ENCODE measurements around the gene ZBED2.

DNA sequence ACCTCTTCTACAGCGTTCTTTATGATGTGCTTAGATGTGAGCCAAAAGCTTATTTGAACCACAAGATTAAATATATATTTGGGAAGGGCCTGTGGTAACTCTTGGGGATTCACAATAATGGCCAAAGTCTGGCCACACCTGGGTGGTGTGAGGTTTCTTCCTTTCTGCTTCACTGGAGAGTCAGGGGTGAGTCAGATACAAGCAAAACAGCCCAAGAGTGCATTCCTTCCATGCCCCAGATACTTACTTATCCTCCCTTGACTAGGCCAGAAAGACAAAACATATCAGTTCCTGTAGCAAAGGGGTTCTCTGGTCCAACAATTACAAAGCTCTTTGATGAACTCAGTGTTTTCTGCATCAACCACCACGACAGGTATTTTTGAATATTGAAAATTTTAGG is 941 bp downstream of the ZBED2 start:
- TF ChIP-seq NFIC (IDR thresholded peaks at IDR 0.05; ENCODE audit: borderline replicate concordance) (peak; percentile 71), EP300 (IDR thresholded peaks at IDR 0.05; ENCODE audit: borderline replicate concordance in 1 of 2, low read depth in 1 of 2, low read length in 1 of 2) (peak in 1 of 2 experiments; percentile 86; a peak in 2 of 4 replicates), SIN3A (IDR thresholded peaks at IDR 0.05; ENCODE audit: borderline replicate concordance, low read depth, low read length) (no peak), POLR2AphosphoS5 (IDR thresholded peaks at IDR 0.05; ENCODE audit: low read depth, low read length) (peak; percentile 43; the same call in 1 of the 2 replicates), NRF1 (IDR thresholded peaks at IDR 0.05; ENCODE audit: low read depth, low read length) (no peak)

Data from SK-N-SH (cell line).